Measurements from ENCODE around the gene TECPR1.

TECPR1 gene

GRCh38 chr7:98187138-98187502, 64.9 kb downstream of the TECPR1 start:
- no peak for DNase-seq

GRCh38 chr7:98186452-98187137, 65.4 kb downstream of the TECPR1 start:
- no peak for DNase-seq

GRCh38 chr7:98185101-98185500, 66.9 kb downstream of the TECPR1 start:
- DNase-seq: no peak

GRCh38 chr7:98180751-98181150, 71.3 kb downstream of the TECPR1 start:
- no peak for DNase-seq

GRCh38 chr7:98178762-98179490, 73.1 kb downstream of the TECPR1 start:
- DNase-seq: no peak

- no peak for DNase-seq
Observed at GRCh38 chr7:98178321-98178720, 73.7 kb downstream of the TECPR1 start.

GRCh38 chr7:98177553-98177952, 74.5 kb downstream of the TECPR1 start:
- DNase-seq: no peak

GRCh38 chr7:98175260-98175940, 76.6 kb downstream of the TECPR1 start:
- DNase-seq: no peak

GRCh38 chr7:98174334-98175259, 77.4 kb downstream of the TECPR1 start:
- DNase-seq: no peak

- no peak for DNase-seq
Observed at GRCh38 chr7:98171449-98171848, 80.6 kb downstream of the TECPR1 start.

- no peak for DNase-seq
Observed at GRCh38 chr7:98170966-98171365, 81.1 kb downstream of the TECPR1 start.

GRCh38 chr7:98168904-98169621, 83.0 kb downstream of the TECPR1 start:
- no peak for DNase-seq

- DNase-seq: peak; percentile 80
Observed at GRCh38 chr7:98168181-98168903, 83.7 kb downstream of the TECPR1 start.

- DNase-seq: no peak
Observed at GRCh38 chr7:98167653-98168052, 84.4 kb downstream of the TECPR1 start.

GRCh38 chr7:98166668-98166970, 85.4 kb downstream of the TECPR1 start:
- no peak for DNase-seq

- peak; percentile 34 for DNase-seq
Observed at GRCh38 chr7:98165827-98166667, 86.0 kb downstream of the TECPR1 start.

Data from CD4-positive, alpha-beta T cell treated with Interleukin-4 for 4 hours (primary cell).